ENCODE results near the gene NFIB.

DNA sequence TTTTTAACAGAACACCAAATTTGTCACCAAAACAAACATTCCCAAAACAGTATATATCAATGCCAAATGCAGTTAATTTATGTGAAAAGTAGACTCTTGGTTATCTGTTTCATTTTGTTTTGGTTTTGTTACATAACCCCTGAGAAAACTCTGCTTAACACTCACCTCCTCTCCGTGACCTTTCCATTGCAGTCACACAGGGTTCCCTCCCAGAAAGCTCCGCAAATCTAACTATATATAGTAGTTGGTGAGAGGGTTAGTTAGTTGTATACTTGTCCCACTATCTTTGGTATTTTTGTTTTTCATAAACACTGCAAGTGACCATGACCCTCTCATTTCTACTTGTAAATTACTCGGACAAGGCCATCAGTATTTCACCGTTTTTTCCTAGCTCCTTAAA is 25.5 kb downstream of the NFIB start:
- no peak for TF ChIP-seq IRF5 (IDR thresholded peaks at IDR 0.05; ENCODE audit: borderline replicate concordance)
- no peak for TF ChIP-seq CTCF (IDR thresholded peaks at IDR 0.05 in 2 of 3, conservative IDR thresholded peaks at IDR 0.05 in 1 of 3; ENCODE audit: control insufficient read depth in 2 of 3, extremely low read depth in 1 of 3, insufficient read depth in 1 of 3, low read depth in 3 of 3, low read length in 3 of 3)
- no peak for TF ChIP-seq NFIC (IDR thresholded peaks at IDR 0.05; ENCODE audit: low read depth, low read length)

Data from GM12878 (cell line).